ENCODE results near the gene VPS33B. TPM values are rescaled to one million over a fixed set of nuclear protein-coding genes. Genes with fewer than 3 reads are reported as not detected.

Gene VPS33B
- total and polyA plus RNA-seq, 2 of the 13 experiments (the other 11 are each of a cell fraction or from before 2014, with no cell fraction given) = 15.8 to 16.5 TPM

- intact Hi-C loops (cut with micrococcal nuclease; ENCODE audit: unreplicated experiment) = loop anchor here (2.0 kb wide), 1 partner anchor 19 kb away; the partner anchor contains the start of gene UNC45A
- H3K27ac ChIP-seq (ENCODE audit: extremely low read length, insufficient read depth, low read length) = peak overlapping the region; percentile 97
- ChIA-PET CTCF (ENCODE audit: low intra/inter-chr PET ratio, low total read pairs) (no interaction called here), POLR2A (interaction anchor here (1.2 to 2.7 kb wide), 6 partner anchors 8 to 51 kb away, joined by 3 to 26 read pairs (median 8); partner anchors contain the start of genes HDDC3, MAN2A2 and UNC45A)
- BruUV-seq (replicated peaks) = no TSS peak
- H3K4me1 ChIP-seq (ENCODE audit: insufficient read depth, low read length) = peaks cover 11% of the 10 kb centered on the region
- H3K9ac ChIP-seq (ENCODE audit: insufficient read depth, low read depth, low read length) = peak overlapping the region; percentile 97; the same call in 1 of the 2 replicates
- H3K4me3 ChIP-seq (replicated peaks in 1 of 3; ENCODE audit: insufficient read depth in 1 of 3, low read depth in 2 of 3, low read length in 3 of 3) = peak overlapping the region in 2 of 3 experiments; percentile 65 to 77; a peak in 3 of 6 replicates
- in situ Hi-C loops (cut with HindIII; ENCODE audit: extremely low pct_ligation_motif_present, low pct_unique_long_range_greater_than_20kb) = no loop called here
- no peaks in the 10 kb centered on the region for H4K20me1 ChIP-seq (ENCODE audit: insufficient read depth, low read length)
- H3K27me3 ChIP-seq (ENCODE audit: control insufficient read depth in 1 of 2, insufficient read depth in 2 of 2, low read length in 2 of 2) = no peaks in the 10 kb centered on the region
- H3K36me3 ChIP-seq (replicated peaks in 1 of 2; ENCODE audit: control insufficient read depth in 1 of 2, insufficient read depth in 2 of 2, low read length in 2 of 2) = peaks cover 18 to 49% of the 10 kb centered on the region in 2 experiments; a peak in 4 of 5 replicates
- ATAC-seq (no peak), FAIRE-seq (no peak), DNase-seq (ENCODE audit: low spot score) (no peak)
- H2AFZ ChIP-seq (ENCODE audit: low read length) = no peak overlapping the region
- TF ChIP-seq SETDB1 (CRISPR knock-in tag; IDR thresholded peaks at IDR 0.05; ENCODE audit: borderline replicate concordance) (no peak), BATF2 (CRISPR knock-in tag; IDR thresholded peaks at IDR 0.05) (peak; percentile 12; the same call in 1 of the 2 replicates), ZNF773 (CRISPR knock-in tag; IDR thresholded peaks at IDR 0.05; ENCODE audit: borderline replicate concordance) (0 out of 2 replicates have a peak, but pooled peaks have one; percentile 1)
- H3K79me2 ChIP-seq (ENCODE audit: insufficient read depth, low read length) = peaks cover 9% of the 10 kb centered on the region
- no peaks in the 10 kb centered on the region for H3K9me3 ChIP-seq (ENCODE audit: low read length)
- 86% methylated on average over 13 of the region's 16 CpGs for WGBS (ENCODE audit: low lambda C conversion rate)
- peak overlapping the region; percentile 83; the same call in 1 of the 2 replicates for H3K4me2 ChIP-seq (ENCODE audit: low read depth, low read length)
Measured at GRCh38 chr15:90953947-90954711, 68.3 kb downstream of the VPS33B start.

GRCh38 chr15:90952901-90953677 is 69.3 kb downstream of the VPS33B start:
- FAIRE-seq (no peak), ATAC-seq (no peak), DNase-seq (ENCODE audit: low spot score) (no peak)
- Histone ChIP-seq H3K9ac (ENCODE audit: insufficient read depth, low read depth, low read length) (no peak overlapping the region), H3K79me2 (ENCODE audit: insufficient read depth, low read length) (peaks cover 9% of the 10 kb centered on the region), H3K9me3 (ENCODE audit: low read length) (no peaks in the 10 kb centered on the region), H4K20me1 (ENCODE audit: insufficient read depth, low read length) (no peaks in the 10 kb centered on the region), H3K27me3 (ENCODE audit: control insufficient read depth in 1 of 2, insufficient read depth in 2 of 2, low read length in 2 of 2) (no peaks in the 10 kb centered on the region), H3K27ac (ENCODE audit: extremely low read length, insufficient read depth, low read length) (no peak overlapping the region), H3K36me3 (replicated peaks in 1 of 2; ENCODE audit: control insufficient read depth in 1 of 2, insufficient read depth in 2 of 2, low read length in 2 of 2) (peaks cover 18 to 56% of the 10 kb centered on the region in 2 experiments; a peak in 4 of 5 replicates), H3K4me1 (ENCODE audit: insufficient read depth, low read length) (peaks cover 11% of the 10 kb centered on the region), H3K4me2 (ENCODE audit: low read depth, low read length) (no peak overlapping the region), H2AFZ (ENCODE audit: low read length) (no peak overlapping the region), H3K4me3 (replicated peaks in 1 of 3; ENCODE audit: insufficient read depth in 1 of 3, low read depth in 2 of 3, low read length in 3 of 3) (no peak overlapping the region)
- BruUV-seq (replicated peaks) = no TSS peak
- in situ Hi-C loops (cut with HindIII; ENCODE audit: extremely low pct_ligation_motif_present, low pct_unique_long_range_greater_than_20kb) = no loop called here
- WGBS (ENCODE audit: low lambda C conversion rate) = 92% methylated on average over 9 of the region's 14 CpGs
- POLR2A ChIA-PET = interaction anchor here (1.8 to 2.7 kb wide), 3 partner anchors 18 to 50 kb away, joined by 6 to 21 read pairs (median 9); partner anchors contain the start of genes MAN2A2 and UNC45A
- intact Hi-C loops (cut with micrococcal nuclease; ENCODE audit: unreplicated experiment) = no loop called here
- CTCF ChIA-PET (ENCODE audit: low intra/inter-chr PET ratio, low total read pairs) = no interaction called here
- TF ChIP-seq ZNF83 (CRISPR knock-in tag; IDR thresholded peaks at IDR 0.05; ENCODE audit: borderline replicate concordance) (no peak), ZNF776 (CRISPR knock-in tag; IDR thresholded peaks at IDR 0.05) (no peak), ZNF24 (IDR thresholded peaks at IDR 0.05) (no peak), GPN1 (CRISPR knock-in tag; IDR thresholded peaks at IDR 0.05; ENCODE audit: borderline replicate concordance) (no peak), FOXO1 (CRISPR knock-in tag; IDR thresholded peaks at IDR 0.05) (no peak), IKZF5 (CRISPR knock-in tag; IDR thresholded peaks at IDR 0.05) (no peak), MBD4 (IDR thresholded peaks at IDR 0.05; ENCODE audit: borderline replicate concordance, low read length) (no peak), TMF1 (CRISPR knock-in tag; IDR thresholded peaks at IDR 0.05; ENCODE audit: low read depth) (no peak), MED8 (CRISPR knock-in tag; IDR thresholded peaks at IDR 0.05; ENCODE audit: insufficient replicate concordance) (no peak), MED1 (CRISPR knock-in tag; IDR thresholded peaks at IDR 0.05) (no peak), TRIM24 (CRISPR knock-in tag; IDR thresholded peaks at IDR 0.05) (no peak), TBX2 (CRISPR knock-in tag; IDR thresholded peaks at IDR 0.05; ENCODE audit: borderline replicate concordance) (no peak)
